Hematopoietic multipotent progenitor cell treated with erythropoietin and hydrocortisone succinate and interleukin-3 and kit ligand, for 8 days (in vitro differentiated cells): ENCODE data around the gene STK32C.

Experiments used
- DNase-seq: peaks from one replicate; pipeline ENCODE4 v3.0.0-alpha.2; 2015

STK32C gene

DNA sequence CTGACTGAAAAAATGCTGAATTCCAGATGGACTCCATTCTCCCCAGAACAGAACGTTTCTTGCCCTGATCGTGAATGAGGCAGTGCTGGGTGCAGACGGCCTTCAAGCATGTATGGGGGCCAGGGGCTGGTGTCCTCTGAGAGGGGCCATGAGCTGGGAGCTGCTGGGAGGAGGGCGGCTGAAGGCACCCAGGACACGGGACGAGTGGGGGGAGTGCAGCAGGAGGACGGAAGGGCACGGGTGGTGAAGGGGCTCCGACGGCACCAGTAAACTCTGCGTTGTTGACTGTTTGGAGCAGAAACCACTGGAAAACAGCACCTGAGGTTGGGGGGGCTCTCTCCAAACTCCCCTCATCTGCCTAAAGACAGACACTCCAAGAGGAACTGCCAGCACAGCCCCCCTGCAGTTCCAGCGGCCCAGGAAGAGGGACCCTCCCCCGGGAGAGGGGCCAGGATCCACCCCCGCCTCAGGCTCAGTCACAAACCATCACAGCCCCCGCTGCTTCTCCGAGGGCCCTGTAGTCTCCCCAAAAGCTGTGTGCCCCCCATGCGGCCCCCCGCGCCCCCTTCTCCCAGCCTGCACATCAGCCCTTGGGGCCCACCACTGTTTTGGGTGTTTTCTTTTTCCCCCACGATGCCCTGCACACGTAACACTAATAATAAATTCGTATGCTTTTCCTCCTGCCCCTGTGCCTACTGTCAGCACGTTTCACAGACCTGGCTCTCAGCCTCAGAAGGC, 65.5 kb downstream of the STK32C start:
- DNase-seq: no peak

DNA sequence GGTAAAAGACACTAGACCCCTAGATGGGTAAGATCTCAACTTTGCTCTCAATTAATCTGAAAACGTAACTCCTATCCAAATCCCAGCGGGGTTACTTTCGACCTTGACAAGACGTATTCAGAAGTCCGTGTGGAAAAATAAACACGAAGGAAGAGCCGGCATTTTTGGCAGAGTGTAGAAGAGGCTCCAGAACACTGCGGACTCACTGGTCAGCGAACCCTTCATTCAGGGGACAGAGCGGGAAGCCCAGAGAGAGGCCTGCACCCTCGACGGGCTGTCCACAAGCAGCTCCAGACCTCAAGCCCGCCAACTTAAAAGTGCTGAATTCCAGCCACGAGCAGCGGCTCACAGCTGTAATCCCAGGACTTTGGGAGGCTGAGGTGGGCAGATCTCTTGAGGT, 66.3 kb downstream of the STK32C start:
- DNase-seq: no peak

DNA sequence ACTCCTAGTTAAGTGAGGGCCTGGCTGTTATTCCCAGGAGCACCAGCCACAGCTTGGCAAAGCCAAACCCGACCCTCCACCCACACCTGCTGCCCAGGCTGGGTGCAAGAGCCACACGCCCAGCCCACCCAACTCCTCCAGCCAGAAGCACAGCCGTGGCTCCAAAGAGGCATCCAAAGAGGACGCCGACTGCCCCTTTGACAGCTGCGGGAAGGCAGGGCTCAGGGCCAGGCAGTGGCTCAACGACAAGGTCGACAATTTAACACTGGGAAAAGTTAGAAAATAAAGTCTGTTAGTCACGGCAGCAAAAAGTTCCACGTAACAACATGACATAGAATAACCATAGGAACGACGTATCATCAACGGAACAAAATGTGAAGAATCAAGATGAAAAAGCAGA, 66.7 kb downstream of the STK32C start:
- DNase-seq: no peak

DNA sequence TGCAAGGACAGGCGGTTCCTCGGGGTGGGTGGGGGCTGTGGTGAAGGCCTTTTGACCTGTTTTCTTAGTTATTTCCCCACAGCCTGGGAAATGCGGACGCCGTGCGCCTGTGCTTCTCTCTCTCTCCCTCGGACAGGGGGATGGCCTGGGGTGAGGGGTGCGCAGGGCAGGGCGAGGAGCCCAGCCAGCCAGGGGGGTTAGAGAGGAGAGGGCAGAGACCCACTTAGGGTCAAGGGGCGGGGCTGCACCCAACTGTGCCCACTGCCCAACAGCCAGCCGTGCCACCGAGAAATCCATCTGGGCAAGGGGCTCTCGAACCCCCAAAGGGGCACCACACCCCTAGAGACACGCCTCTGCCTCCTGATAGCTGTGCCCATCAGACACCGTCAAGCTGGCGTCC, 67.2 kb downstream of the STK32C start:
- DNase-seq: no peak

DNA sequence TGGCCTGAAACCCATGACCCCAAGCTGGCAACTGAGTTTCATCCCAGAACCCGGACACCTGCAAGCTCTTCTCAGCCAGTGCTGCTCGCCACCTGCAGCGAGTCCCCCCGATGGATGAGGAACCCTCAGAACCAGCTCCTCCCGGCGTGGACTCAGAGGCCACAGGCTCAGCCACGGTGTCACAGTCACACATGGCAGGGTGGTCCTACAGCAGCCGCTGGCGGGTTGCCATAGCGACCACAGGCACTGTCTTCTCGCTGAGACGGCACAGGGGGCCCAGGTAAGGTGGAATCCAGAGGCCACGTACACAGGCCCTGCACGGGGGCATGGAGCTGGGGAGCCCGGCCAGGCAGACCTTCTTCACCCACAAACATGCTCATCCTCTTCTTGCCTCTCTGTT, 67.6 kb downstream of the STK32C start:
- no peak for DNase-seq

DNA sequence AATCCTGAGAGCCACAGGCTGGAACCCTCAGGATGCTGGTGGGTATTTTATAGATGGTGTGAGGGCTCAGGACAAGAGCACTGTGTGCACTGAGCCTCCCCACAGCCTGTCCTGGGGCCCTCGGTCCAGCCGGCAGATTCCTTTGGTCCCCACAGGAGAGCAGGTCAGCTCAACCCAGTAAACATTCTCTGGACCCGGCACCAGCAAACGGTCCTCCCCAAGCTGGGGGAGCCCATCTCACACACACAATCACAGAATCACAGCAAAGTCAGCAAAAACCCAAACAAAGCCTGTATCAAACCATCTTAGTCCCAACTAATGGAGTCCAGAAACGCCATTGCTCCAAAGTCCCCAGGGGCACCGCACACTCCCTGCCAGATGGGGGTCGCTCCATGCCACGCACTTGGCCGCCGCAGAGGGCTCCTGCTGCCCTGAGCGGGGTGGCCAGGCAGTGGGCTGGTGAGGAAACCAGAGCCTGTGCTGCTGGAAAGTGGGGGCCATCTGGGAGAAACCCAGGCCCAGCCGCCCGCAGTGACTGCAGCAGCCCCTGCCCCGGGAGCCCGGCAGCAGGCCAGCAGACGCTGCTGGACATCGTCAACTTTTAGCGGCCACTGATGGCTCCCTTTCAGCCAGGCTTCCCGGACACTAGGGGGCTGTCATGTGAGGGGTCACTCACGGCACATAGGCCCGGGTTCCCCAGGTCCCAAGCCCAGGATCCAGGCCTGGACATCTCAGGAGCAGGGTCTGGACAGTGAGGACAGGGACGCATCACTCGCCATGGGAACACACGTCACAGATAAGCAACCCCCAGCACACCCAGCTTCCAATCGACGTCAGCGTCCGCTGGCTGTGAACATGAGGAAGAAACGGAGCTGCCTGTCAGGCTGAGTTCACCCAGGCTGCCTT, 68.4 kb downstream of the STK32C start:
- no peak for DNase-seq

DNA sequence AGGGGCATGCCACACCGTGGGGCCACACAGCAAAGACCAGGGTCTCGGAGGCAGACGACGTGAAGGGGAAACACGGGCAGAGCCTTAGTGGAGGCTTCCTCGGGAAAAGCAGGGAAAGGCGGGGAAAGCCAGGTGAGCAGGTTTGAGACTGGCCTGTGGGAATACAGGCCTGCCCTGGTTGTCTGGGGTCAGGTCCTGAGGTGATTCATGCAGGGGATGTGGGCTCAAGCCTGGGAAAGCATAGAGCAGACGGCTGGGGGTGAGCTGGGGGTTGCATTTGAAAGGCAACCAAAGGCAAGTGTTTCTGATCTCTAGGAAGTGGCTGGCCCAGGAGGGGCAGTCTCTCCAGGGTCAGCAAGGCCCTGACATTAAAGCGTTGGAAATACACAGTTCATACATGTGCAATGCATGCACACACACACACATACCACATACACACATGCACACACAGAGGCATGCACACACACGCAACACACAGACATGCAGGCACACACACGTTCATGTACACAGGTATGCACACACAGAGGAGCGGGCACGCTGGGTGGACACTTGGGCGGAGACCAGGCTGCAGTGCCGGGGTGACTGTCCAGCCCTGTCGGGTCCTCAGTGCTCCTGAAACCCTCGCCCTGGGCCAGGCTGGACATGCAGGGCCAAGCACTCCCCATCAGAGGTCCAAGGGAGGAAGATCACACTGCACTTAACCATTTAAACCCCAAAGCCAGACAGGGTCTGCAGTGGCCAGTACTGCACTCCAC, 69.2 kb downstream of the STK32C start:
- no peak for DNase-seq

DNA sequence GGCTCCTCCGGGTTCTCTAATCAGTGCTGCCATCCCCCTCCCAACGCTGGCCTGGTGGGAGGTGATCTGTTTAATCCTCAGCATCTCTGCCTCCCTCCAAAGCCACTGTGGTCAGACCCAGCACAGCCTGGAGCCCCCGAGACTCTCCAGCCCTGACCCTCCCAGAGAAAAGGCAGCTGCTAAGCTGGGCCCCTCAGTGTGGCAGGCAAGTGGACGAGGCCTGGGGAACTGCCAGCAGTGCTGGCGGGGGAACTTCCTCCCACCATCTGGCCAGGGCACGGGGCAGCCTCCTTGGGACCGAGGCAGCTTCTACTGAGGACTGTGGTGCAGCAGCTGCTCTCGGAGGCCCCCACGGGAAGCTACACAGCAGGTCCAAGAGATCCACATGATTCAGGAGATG, 69.9 kb downstream of the STK32C start:
- DNase-seq: no peak

DNA sequence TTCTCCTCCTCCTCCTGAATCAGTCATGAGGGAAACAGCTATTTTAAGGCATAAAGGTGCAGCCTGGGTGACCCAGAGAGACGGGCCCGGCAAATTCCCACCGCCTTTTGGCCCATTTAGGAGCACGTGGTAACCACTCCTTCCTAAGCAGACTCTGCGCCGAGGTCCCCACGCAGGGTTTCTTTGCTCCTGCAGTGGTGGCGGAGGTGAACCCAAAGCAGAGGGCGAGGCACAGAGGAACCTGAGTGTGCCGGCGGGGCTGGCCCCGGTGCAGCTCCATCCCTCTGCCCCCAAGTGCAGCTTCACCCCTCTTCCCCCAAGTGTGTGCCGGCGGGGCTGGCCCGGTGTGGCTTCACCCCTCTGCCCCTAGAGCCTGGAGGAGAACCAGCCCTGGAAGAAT, 70.4 kb downstream of the STK32C start:
- DNase-seq: no peak

DNA sequence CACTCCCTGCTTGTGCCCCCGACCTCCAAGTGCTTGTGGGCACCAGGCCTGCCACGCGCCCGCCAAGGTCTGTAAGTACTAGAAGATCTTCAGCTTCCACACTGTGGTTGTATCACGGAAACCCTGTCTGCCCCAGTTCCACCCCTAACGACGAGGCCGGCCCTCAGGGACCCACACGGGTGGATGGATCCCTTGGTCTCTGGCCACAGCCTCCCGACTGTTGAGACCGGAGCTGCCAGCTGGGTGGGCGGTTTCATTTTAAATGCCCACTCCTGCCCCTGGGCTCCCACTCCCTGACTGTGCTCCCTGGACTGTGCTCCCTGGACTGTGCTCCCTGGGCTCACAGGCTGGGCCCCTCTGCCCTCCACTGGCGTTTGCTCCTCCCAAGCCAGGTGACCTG, 70.9 kb downstream of the STK32C start:
- no peak for DNase-seq

DNA sequence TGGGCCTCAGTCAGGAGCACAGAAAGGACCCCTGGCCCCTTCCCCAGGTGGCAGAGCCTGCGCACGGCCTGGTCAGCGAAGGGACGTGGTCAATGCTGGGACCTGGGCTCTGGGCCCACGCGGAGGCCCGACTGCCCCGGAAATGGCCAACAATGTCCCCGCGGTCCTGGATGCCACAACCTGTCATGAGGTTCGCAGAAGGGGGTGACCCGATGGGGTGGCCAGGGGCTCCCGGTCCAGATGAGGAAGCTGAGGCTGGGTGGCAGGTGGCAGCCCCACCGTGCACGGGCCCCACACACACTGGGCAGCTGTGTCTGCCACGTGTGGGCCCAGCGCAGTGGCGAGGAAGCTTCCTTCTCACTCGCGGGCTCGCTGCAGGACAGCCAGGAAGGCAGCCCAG, 71.6 kb downstream of the STK32C start:
- DNase-seq: no peak

DNA sequence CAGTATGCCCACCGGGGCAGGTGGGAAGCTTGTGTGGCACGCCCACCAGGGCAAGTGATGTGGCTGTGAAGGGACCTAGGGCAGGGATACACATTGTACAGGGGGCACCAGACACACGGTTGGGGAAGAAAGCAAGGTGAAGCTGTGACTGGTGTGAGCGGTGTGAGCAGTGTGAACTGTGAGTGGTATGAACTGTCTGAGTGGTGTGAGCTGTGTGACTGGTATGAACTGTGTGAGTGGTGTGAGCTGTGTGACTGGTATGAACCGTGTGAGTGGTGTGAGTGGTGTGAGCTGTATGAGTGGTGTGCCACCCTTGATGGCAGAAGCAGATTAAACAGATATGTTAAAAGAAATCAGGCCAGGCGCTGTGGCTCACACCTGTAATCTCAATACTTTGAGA, 72.9 kb downstream of the STK32C start:
- no peak for DNase-seq

DNA sequence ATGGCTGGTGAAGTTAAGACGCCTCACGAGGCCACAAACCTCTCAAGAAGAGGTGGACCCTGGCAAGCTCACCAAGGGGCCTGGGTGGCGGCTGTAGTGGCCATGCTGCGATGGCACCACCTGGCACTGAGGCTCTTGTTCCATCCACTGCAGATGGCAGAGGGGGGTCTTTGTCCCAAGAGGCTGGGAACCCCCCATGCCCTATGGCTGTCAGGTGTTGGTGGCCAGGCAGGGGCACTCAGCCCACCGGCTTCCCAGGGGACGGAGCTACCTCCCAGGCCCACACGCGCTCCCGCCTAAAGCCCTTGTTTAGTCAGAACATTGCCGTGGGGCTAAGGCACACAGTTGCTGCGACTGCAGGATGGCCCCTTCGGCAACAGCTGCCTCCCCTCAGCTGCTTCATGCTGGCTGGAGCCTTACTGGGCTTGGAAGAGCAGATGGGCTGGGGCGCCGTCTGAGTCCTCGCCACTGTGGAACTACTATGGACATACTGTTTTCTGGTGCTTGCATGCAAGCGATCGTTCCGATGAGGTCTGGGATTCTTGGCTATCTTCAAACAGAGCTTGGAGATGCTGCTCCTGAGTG, 74.2 kb downstream of the STK32C start:
- no peak for DNase-seq

DNA sequence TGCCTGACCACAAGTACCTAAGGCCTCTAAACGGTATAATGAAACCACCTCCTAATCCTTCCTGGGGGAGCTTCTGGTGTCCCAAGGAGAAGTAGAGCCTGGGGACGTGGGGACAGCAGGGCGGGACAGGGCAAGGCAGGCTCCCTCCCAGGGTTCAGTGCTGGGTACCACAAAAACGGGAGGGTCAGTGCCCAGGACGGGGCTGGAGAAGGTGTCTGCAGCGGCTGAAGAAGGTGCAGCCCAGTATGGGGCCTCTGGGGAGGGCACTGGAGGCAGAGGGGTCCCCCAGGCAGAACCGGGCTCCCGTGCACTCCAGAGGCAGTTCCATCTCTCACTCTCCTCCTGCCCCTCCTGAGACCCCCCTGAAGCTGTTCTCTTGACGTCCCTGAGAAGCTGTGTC, 74.8 kb downstream of the STK32C start:
- no peak for DNase-seq

DNA sequence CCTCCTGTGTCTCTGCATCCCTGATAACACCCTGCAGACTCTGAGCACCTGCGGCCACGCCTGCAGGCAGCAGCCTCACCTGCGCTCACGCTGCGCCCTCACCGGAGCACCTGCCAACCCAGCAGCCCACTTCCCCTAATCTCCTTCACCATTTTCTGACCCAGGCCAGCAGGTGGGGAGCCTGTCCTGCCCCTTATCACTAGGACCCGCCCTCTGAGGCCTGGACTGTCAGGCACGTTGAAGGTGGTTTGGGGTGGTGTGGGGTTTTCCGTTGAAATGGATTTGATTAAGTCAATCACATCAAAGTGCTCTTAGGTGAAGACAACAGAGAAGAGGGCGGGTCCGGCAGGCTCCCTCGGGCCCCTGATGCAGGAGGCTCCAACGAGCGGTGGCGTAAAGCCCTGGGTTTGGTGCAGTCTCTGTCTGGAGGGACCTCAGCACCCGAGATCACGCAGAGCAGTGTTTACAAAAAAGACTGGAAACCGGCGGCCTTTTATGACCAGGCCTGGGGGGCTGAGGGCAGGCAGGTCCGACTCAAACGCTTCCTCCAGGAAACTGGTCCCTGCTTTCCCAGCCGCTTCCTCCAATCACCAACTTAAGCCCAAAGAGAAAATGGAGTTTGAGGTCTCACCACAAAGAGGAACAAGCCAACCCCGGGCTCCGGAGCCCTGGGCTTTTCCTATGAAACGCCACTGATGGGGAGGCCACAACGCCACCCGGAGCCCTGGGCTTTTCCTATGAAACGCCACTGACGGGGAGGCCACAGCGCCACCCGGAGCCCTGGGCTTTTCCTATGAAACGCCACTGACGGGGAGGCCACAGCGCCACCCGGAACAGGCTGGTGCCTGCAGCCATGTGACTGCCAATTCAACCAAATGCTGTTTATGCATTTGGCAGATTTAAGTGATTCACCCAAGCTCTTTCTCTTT, 75.5 kb downstream of the STK32C start:
- DNase-seq: peak; percentile 15

DNA sequence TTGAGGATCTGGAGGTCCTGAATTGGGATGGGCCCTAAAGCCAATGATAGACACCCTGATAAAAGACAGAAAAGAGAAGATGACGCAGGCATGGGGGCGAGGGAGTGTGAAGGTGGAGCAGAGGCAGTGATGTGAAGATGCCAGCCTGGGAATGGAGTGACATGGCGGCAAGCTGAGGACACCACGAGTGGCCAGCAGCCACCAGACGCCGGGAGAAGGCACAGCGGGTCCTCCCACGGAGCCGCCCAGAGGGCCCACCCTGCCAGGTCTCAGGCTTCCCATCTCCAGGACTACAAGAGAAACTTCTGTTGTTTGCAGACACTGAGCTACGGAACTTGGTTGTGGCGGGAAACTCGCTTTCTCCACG, 76.1 kb downstream of the STK32C start:
- no peak for DNase-seq

DNA sequence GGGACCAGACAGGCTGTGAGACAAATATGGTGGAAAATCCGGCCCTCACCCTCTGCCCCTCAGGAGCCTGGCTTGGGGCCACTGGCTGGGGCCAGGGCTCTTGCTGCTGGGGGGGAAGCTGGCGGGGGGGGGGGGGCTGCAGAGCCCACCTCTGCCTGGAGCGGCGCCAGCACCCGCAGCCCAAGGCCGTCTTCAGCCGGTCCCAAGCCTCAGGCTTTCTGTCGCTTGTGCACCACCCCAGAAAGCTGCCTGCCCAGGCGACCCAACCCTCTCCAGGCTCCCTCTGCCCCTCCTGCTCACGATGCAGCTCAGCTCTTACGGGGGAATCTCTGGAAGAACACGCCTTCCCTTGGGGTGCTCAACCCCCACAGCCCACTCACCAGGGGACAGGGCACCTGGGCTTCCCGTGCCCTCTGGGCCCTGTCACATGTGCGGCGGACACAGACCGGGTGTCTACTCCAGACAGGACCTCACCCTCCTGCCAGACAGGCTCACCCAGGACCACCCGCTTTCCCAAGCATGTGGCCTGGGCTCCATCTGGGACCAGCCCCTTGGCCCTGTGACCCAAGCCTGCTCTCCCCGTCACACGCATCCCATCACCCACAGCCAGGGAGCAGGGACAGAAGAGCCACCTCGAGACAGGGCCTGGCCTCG, 77.1 kb downstream of the STK32C start:
- no peak for DNase-seq

DNA sequence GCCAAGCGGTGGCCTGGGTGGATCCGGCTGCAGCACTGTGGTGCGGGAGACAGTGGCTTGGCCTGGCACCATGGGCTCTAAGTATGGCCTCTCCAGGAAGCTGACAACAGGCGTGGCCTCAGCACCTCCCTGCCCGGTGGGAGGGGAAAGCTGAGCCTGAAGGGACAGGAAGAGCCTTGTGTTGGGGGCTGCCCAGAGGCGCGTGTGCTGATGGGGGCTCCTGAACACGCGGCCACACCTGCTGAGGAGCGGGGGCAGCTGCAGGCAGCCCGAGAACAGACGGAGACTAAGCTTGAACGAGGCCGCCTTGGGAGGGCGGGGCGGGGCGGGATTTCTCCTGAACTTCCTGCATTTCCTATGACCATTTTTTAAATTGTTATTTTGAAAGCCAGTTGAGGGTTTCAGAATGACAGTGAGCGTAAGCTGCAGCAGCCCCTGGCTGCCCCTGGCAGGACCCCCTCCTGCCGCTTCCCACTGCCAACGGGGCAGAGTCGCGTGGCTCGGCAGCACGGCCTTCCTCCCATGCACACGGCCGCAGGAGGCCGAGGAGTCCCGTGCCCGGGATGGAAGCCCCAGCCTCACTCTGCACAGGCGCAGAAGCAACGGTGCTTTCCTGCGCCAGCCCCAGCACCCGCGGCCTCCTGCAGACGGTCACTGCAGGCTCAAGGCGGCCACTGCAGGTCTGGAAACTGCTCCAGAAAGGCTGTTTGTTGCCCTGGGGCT, 77.8 kb downstream of the STK32C start:
- DNase-seq: peak; percentile 67

DNA sequence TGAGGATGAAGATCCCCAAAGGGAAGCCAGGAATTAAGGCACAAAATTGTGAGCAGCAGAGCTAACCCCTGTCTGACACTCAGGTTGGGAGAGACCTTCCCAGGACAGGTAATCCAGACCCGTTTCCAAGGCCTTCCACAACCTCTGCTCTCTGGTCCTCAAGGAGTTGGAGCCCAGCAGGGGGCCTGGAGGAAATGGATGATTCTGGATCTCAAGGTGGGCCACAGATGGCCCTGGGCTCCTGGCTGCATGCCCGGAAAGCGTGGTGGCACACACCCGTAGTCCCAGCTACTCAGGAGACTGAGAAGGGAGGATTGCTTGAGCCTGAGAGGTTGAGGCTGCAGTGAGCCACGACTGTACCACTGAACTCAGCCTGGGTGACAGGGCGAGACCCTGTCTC, 78.7 kb downstream of the STK32C start:
- DNase-seq: peak; percentile 10

DNA sequence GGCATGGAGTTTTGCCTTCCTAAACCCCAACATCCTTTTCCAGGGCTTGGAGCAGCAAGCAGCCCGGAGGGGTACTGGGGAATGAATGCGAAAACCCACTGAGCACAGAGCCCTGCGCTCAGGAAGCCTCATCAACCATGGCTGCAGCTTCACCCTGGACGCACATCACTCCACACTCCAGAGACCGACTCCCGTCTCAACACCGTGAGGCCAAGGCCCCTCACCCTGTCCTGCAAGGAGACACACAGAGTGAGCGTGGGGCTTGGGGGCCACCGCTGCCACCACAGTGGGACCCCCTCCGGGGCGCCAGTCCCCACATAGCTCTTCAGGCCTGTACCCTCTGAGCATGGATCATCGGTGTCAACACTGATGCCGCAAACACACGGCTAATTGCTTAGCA, 79.1 kb downstream of the STK32C start:
- no peak for DNase-seq

DNA sequence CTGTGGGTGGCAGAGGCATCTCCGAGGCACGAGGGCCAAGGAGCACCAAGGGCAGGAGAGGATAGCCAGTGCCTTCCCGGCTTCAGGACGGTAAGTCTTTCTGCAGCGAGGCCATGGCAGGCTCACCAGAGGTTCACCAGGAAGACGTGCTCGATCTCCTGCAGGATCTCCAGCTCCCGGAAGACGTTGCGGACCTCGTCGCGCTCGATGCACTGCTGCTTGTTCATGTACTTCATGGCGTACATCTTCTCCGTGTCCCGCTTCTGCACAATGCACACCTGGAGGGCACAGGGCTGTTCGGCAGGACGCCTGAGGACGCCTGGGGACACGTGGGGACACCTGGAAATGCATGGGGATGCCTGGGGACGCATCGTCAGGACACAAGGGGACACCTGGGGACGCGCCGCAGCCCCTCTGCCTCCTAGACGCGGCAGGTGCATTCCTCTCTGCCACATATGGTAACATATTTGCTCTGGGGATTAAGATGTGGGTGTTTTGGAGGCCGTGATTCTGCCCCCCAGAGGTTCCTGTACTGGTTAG, 79.8 kb downstream of the STK32C start:
- no peak for DNase-seq
